Measurements from ENCODE around the gene CRELD2. TPM values are rescaled to one million over a fixed set of nuclear protein-coding genes. Genes with fewer than 3 reads are reported as not detected.

The CRELD2 gene
- total and polyA plus RNA-seq, 2 of the 13 experiments (the other 11 are each of a cell fraction or from before 2014, with no cell fraction given), result 17.2 to 44.7 TPM

DNA sequence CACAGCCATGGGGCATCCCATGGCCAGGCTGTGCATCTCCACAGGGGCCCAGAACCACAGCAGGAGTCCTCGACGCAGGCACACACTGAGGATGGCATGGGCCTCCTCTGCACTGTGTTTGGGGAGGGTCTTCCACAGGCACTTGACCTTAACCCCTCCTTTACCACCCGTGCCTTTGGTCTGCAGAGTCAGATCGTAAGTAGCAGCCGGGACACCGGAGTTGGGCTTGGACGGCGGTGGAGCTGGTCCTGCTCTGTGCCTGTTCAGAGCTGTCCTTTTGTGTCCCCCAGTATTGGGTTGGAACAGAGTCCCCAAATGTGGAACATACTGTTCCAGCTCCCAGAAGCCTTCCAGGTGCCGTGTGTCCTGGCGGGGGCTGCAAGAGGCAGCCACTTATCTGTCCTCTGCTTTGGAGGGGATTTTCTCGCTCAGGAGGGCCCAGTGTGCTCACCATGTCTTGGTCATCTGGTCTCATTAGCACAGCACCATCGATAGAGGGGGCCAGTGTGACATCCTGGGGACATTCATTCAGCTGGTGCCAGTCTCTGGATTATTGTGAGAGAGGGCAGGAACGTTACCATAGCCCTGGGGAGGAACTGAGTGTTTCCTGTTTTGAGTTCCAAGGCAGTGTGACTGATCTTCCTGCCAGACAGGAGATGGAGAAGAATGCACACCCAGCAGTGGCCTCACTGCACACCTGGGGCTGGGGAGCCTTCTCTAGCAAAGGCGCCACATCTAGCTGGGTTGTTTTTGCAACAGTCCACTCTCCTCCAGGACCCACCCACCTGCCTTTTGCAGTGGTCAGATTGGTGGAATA lies 12.4 kb downstream of the CRELD2 start (continued):
- TF ChIP-seq, protein P1, sequence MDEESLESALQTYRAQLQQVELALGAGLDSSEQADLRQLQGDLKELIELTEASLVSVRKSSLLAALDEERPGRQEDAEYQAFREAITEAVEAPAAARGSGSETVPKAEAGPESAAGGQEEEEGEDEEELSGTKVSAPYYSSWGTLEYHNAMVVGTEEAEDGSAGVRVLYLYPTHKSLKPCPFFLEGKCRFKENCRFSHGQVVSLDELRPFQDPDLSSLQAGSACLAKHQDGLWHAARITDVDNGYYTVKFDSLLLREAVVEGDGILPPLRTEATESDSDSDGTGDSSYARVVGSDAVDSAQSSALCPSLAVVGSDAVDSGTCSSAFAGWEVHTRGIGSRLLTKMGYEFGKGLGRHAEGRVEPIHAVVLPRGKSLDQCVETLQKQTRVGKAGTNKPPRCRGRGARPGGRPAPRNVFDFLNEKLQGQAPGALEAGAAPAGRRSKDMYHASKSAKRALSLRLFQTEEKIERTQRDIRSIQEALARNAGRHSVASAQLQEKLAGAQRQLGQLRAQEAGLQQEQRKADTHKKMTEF (CRISPR knock-in tag; IDR thresholded peaks at IDR 0.05), result peak; percentile 62; the same call in 1 of the 2 replicates
- TF ChIP-seq CHCHD3 (CRISPR knock-in tag; IDR thresholded peaks at IDR 0.05) (no peak), ZNF768 (CRISPR knock-in tag; IDR thresholded peaks at IDR 0.05) (no peak; the same call in 1 of the 2 replicates), NFKB2 (CRISPR knock-in tag; IDR thresholded peaks at IDR 0.05; ENCODE audit: borderline replicate concordance) (no peak), ZNF225 (CRISPR knock-in tag; IDR thresholded peaks at IDR 0.05) (no peak), ZFP36L2 (CRISPR knock-in tag; IDR thresholded peaks at IDR 0.05) (no peak), TCF12 (IDR thresholded peaks at IDR 0.05) (no peak), TCF12 (CRISPR knock-in tag; IDR thresholded peaks at IDR 0.05) (no peak), SMC3 (IDR thresholded peaks at IDR 0.05; ENCODE audit: low read length) (peak; percentile 90), ZFX (CRISPR knock-in tag; IDR thresholded peaks at IDR 0.05; ENCODE audit: low read depth) (no peak; the same call in 1 of the 2 replicates), YY1 (IDR thresholded peaks at IDR 0.05; ENCODE audit: insufficient read depth, insufficient replicate concordance, low read depth, low read length) (no peak), CCAR2 (optimal IDR thresholded peaks at IDR 0.05; ENCODE audit: low read depth, low read length) (no peak), HDAC6 (IDR thresholded peaks at IDR 0.05; ENCODE audit: low read depth, low read length) (no peak), NR2F1 (CRISPR knock-in tag; IDR thresholded peaks at IDR 0.05) (no peak), ZNF329 (CRISPR knock-in tag; IDR thresholded peaks at IDR 0.05; ENCODE audit: low read depth) (no peak), NCOA1 (CRISPR knock-in tag; IDR thresholded peaks at IDR 0.05) (no peak), ZFYVE20 (CRISPR knock-in tag; IDR thresholded peaks at IDR 0.05; ENCODE audit: borderline replicate concordance, low read depth) (no peak), ZBTB1 (CRISPR knock-in tag; IDR thresholded peaks at IDR 0.05; ENCODE audit: borderline replicate concordance) (no peak)
- TF ChIP-seq, protein P2, sequence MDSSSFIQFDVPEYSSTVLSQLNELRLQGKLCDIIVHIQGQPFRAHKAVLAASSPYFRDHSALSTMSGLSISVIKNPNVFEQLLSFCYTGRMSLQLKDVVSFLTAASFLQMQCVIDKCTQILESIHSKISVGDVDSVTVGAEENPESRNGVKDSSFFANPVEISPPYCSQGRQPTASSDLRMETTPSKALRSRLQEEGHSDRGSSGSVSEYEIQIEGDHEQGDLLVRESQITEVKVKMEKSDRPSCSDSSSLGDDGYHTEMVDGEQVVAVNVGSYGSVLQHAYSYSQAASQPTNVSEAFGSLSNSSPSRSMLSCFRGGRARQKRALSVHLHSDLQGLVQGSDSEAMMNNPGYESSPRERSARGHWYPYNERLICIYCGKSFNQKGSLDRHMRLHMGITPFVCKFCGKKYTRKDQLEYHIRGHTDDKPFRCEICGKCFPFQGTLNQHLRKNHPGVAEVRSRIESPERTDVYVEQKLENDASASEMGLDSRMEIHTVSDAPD (CRISPR knock-in tag; IDR thresholded peaks at IDR 0.05), result no peak
- TF ChIP-seq, protein P3, sequence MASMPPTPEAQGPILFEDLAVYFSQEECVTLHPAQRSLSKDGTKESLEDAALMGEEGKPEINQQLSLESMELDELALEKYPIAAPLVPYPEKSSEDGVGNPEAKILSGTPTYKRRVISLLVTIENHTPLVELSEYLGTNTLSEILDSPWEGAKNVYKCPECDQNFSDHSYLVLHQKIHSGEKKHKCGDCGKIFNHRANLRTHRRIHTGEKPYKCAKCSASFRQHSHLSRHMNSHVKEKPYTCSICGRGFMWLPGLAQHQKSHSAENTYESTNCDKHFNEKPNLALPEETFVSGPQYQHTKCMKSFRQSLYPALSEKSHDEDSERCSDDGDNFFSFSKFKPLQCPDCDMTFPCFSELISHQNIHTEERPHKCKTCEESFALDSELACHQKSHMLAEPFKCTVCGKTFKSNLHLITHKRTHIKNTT (CRISPR knock-in tag; IDR thresholded peaks at IDR 0.05), result no peak
- TF ChIP-seq, protein P4, sequence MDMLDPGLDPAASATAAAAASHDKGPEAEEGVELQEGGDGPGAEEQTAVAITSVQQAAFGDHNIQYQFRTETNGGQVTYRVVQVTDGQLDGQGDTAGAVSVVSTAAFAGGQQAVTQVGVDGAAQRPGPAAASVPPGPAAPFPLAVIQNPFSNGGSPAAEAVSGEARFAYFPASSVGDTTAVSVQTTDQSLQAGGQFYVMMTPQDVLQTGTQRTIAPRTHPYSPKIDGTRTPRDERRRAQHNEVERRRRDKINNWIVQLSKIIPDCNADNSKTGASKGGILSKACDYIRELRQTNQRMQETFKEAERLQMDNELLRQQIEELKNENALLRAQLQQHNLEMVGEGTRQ (IDR thresholded peaks at IDR 0.05; ENCODE audit: low read depth, low read length), result no peak
- TF ChIP-seq, protein P4 (CRISPR knock-in tag; IDR thresholded peaks at IDR 0.05; ENCODE audit: borderline replicate concordance), result no peak

Measured in HepG2 (cell line).